Ascending aorta (tissue), 2 donors: ENCODE data around the gene GRM5. TPM values are rescaled to one million over a fixed set of nuclear protein-coding genes. Genes with fewer than 3 reads are reported as not detected.
A peak's percentile ranks its signal among the peaks of the same experiment; 100 is the strongest.

ENCODE experiments used
- DNase-seq, 2 donors: peaks; one replicate each; pipeline ENCODE4 v3.0.0-alpha.2; 2019; ENCODE audit warnings: low spot score in 2 of 2
- H3K27ac ChIP-seq, 2 donors: fragments of 200-600 bp; sonication (generic); one replicate each; pipeline ENCODE4 v1.5.1; 2016 to 2017; ENCODE audit warnings: mild to moderate bottlenecking in 1 of 2
- H3K27me3 ChIP-seq: fragments of 200-600 bp; sonication (generic); one replicate; pipeline ENCODE4 v1.5.1; 2017
- H3K36me3 ChIP-seq, 2 donors: fragments of 200-600 bp; sonication (generic); one replicate each; pipeline ENCODE4 v1.5.1; 2016
- H3K4me1 ChIP-seq, 2 donors: fragments of 200-600 bp; sonication (generic); one replicate each; pipeline ENCODE4 v1.5.1; 2016 to 2017; ENCODE audit warnings: mild to moderate bottlenecking in 1 of 2
- H3K4me3 ChIP-seq, 2 donors: fragments of 200-600 bp; sonication (generic); one replicate each; pipeline ENCODE4 v1.5.1; 2016 to 2017; ENCODE audit warnings: mild to moderate bottlenecking in 1 of 2
- H3K9me3 ChIP-seq, 2 donors: fragments of 200-600 bp; sonication (generic); one replicate each; pipeline ENCODE4 v1.5.1; 2016
- intact Hi-C: fragments of 100-400 bp; cut with DNase I; formaldehyde crosslinking; loops from one replicate; pipeline ENCODE4 v1.15.1; 2023
- total RNA-seq: library from RNA; depleted of rRNA; stranded (reverse); fragments of >200 nt; gene quantifications from one replicate; pipeline ENCODE4 v1.1.0, GENCODE V29; 2016
- TF ChIP-seq, protein P1 (sequence below), 3 experiments: fragments of 200-600 bp in 2 of 3; fragments of 450-650 bp in 1 of 3; sonication (generic) in 2 of 3; IDR thresholded peaks; one replicate each; pipeline ENCODE4 v1.5.1; 2016 to 2019; ENCODE audit warnings: antibody characterized with exemption in 3 of 3, mild to moderate bottlenecking in 1 of 3, moderate library complexity in 1 of 3

GRM5 gene
- total RNA-seq, 1 donor from 2014 or later = 10.2 TPM

DNA sequence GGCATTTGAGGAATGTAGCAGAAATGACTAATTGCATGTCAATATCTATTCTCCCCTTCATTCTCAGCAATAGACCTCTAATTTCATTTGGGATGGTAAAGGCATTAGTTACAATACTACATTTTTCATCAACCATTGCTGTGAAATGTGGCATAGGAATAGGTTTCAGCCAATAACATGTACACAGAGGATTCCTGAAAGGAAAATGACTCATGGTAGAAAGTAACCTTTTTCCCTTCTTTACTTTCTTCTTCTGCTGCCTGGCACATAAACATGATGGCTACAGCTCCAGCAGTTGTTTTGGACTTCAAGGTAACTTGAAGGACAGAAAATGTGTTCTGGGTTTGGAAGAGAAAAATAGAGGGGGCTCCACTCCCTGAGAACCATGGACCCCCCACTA is 496.4 kb downstream of the GRM5 start:
- Histone ChIP-seq H3K27me3 (no peaks in the 10 kb centered on the region), H3K36me3 (no peaks in the 10 kb centered on the region), H3K9me3 (no peaks in the 10 kb centered on the region), H3K27ac (no peak overlapping the region), H3K4me1 (no peaks in the 10 kb centered on the region), H3K4me3 (no peak overlapping the region)
- TF ChIP-seq, protein P1, sequence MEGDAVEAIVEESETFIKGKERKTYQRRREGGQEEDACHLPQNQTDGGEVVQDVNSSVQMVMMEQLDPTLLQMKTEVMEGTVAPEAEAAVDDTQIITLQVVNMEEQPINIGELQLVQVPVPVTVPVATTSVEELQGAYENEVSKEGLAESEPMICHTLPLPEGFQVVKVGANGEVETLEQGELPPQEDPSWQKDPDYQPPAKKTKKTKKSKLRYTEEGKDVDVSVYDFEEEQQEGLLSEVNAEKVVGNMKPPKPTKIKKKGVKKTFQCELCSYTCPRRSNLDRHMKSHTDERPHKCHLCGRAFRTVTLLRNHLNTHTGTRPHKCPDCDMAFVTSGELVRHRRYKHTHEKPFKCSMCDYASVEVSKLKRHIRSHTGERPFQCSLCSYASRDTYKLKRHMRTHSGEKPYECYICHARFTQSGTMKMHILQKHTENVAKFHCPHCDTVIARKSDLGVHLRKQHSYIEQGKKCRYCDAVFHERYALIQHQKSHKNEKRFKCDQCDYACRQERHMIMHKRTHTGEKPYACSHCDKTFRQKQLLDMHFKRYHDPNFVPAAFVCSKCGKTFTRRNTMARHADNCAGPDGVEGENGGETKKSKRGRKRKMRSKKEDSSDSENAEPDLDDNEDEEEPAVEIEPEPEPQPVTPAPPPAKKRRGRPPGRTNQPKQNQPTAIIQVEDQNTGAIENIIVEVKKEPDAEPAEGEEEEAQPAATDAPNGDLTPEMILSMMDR (IDR thresholded peaks at IDR 0.05) = no peak
- no peak for DNase-seq
- intact Hi-C loops = no loop called here

DNA sequence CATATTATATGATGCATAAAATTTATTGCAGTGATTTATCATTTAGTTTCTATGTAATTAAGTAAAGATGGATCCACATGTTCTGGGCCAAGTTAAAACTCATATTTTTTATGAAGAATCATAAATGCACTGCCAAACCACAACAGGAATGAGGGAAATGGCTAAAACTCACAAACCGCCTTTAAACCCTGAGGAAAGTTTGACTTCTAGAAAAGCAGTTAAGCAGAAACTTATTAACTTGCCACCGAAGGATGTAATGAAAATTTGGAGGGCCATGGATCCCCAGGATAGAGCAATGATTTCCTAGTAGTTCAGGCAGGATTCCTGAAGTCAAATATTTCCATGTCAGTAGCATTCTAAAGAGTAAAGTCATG is 510.0 kb downstream of the GRM5 start:
- H3K27me3 ChIP-seq = no peaks in the 10 kb centered on the region
- no peaks in the 10 kb centered on the region for H3K4me1 ChIP-seq
- intact Hi-C loops = no loop called here
- H3K9me3 ChIP-seq = no peaks in the 10 kb centered on the region
- DNase-seq = no peak
- H3K4me3 ChIP-seq = no peak overlapping the region
- TF ChIP-seq, protein P1 (IDR thresholded peaks at IDR 0.05) = no peak
- H3K27ac ChIP-seq = no peak overlapping the region
- H3K36me3 ChIP-seq = no peaks in the 10 kb centered on the region

DNA sequence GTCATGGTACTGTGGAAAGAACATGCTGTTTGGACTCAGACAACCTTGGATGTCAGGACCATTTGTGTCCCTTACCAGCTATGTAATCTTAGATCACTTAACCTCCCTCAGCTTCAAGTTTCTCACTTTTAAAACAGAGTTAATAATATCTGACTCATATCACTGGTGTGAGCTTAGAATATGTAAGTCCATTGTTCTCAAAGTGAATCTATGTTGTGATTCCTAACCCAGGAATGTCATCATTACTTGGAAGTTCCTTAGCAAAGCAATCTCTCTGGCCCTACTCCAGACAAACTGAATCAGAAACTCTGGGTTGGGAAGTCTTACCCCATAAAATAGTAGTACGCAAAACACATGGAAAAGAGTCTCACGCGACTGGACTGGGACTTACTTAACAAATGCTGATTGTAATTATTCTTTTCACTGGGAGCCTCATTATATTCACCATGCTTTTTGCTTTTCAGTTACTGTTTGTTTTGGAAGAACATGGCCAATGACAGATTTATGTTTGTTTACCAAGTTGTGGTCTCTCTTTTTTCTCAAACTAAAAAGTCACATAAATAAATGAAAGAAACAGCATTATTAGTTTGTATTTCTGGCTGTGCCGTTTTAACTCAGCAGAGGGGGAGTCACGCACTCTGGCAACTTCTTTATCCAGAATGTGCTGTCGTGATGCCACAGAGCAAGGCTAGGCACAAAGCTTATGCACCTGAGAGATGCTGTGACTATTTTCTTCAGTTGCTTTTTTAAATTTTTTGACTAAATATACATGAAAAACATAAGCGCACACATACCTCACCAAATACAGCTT is 510.6 kb downstream of the GRM5 start:
- Histone ChIP-seq H3K27me3 (no peaks in the 10 kb centered on the region), H3K36me3 (no peaks in the 10 kb centered on the region), H3K27ac (no peak overlapping the region), H3K4me1 (no peaks in the 10 kb centered on the region), H3K9me3 (no peaks in the 10 kb centered on the region), H3K4me3 (no peak overlapping the region)
- TF ChIP-seq, protein P1 (IDR thresholded peaks at IDR 0.05) = no peak
- intact Hi-C loops = no loop called here
- DNase-seq = no peak

DNA sequence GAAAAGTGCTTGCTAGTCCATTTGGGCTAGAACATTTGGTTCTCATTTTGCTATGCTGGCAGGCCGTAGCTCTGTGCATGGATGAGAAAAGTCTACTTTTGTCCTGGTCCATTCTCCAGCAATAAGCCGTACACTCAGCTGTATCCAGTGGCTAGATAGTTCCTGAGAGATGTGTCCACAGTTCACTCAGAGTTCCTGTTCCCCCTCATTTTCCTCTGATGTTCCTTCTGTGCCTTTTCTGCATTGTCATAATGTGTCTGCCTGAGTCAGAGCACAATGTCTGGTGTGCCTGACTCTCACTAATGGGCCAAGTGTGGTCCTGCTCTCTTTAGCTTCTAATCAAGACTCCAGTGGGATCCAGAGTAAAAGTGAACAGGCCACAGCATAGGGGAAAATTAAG is 512.6 kb downstream of the GRM5 start:
- TF ChIP-seq, protein P1 (IDR thresholded peaks at IDR 0.05) = no peak
- H3K9me3 ChIP-seq = no peaks in the 10 kb centered on the region
- no peak for DNase-seq
- intact Hi-C loops = no loop called here
- no peaks in the 10 kb centered on the region for H3K36me3 ChIP-seq
- H3K4me3 ChIP-seq = no peak overlapping the region
- H3K27ac ChIP-seq = no peak overlapping the region
- no peaks in the 10 kb centered on the region for H3K27me3 ChIP-seq
- no peaks in the 10 kb centered on the region for H3K4me1 ChIP-seq

DNA sequence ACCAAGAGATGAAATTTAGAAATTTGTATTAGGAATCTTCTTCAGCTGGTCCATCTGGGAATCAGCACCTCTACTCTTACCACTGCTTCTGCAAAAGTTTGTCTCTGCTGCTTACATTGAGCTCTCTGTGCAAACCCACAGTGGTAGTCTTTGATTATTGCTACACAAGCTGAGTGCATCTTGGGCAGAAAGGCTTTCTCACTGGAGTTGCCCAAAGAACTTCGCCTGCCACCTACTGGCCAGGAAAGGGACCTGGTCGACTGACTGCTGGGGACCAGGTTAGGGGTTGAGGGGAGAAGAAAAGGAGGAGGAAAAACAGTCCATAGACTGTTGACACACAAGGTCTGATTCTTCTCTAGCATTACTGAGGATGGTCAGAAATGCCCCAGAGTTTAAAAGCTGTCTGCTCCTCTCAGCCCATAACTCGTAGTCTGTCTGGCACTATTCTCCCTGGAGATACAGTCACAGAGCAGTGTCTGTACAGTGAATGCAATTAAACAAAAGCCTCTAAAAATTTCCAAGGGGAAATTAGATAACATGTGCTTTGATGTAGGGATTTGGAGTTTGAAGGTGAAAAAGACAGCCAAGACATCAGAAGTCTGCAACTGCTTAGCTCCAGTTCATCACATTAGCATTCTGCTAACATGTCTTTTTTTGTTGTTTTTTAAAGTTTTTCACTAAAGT is 513.3 kb downstream of the GRM5 start:
- Histone ChIP-seq H3K4me3 (no peak overlapping the region), H3K36me3 (no peaks in the 10 kb centered on the region), H3K27ac (no peak overlapping the region), H3K4me1 (no peaks in the 10 kb centered on the region), H3K9me3 (no peaks in the 10 kb centered on the region), H3K27me3 (no peaks in the 10 kb centered on the region)
- TF ChIP-seq, protein P1 (IDR thresholded peaks at IDR 0.05) = peak in 2 of 3 experiments; percentile 18 to 43
- no peak for DNase-seq
- intact Hi-C loops = no loop called here
